Measurements from ENCODE around the gene FAIM2. TPM values are rescaled to one million over a fixed set of nuclear protein-coding genes. Genes with fewer than 3 reads are reported as not detected.

The FAIM2 gene
- total RNA-seq, 1 donor from 2014 or later, result not detected

- no peak for TF ChIP-seq CTCF (IDR thresholded peaks at IDR 0.05; ENCODE audit: insufficient read depth, low read length, poor library complexity, severe bottlenecking)
- no peaks in the 10 kb centered on the region for H3K36me3 ChIP-seq (ENCODE audit: control insufficient read depth, insufficient read depth, low read length)
- no peak overlapping the region for H3K4me3 ChIP-seq (ENCODE audit: low read depth, low read length)
- peaks cover 22% of the 10 kb centered on the region for H3K27me3 ChIP-seq (ENCODE audit: control insufficient read depth, insufficient read depth, low read length)
- DNase-seq (ENCODE audit: low read depth), result no peak
Measured at GRCh38 chr12:49894751-49895148, 8.9 kb downstream of the FAIM2 start.

- peak; percentile 58 for DNase-seq (ENCODE audit: low read depth)
- Histone ChIP-seq H3K4me3 (ENCODE audit: low read depth, low read length) (no peak overlapping the region), H3K36me3 (ENCODE audit: control insufficient read depth, insufficient read depth, low read length) (no peaks in the 10 kb centered on the region), H3K27me3 (ENCODE audit: control insufficient read depth, insufficient read depth, low read length) (peaks cover 20% of the 10 kb centered on the region)
- TF ChIP-seq CTCF (IDR thresholded peaks at IDR 0.05; ENCODE audit: insufficient read depth, low read length, poor library complexity, severe bottlenecking), result no peak
Measured at GRCh38 chr12:49893753-49894750, 9.6 kb downstream of the FAIM2 start.

DNA sequence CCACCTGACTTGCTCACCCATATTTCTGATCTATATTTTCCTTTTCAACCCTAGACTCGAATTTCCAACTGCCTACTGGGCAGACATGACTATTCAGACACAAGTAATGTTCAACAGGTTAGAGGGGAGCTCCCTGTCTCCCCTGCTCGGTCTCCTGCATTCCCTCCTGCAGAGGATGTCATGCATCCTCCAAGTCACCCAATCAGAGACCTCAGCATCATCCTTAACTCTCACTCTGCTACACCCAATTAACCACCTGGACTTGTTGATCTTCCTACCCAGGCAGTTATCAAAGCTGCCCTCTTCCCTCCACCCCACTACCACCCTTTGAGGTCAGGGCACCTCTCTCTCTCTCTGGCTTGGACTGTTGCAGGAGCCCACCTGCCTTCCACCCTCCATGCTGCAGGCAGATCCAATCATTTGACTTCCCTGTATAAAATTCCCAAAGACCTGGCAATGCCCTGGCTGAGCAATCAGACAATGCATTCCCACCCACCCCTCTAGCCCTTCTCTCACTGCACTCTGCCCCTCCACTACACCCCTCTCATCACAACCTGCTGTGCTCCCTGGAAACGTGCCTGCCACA is 10.9 kb downstream of the FAIM2 start:
- H3K27me3 ChIP-seq (ENCODE audit: control insufficient read depth, insufficient read depth, low read length), result peaks cover 21% of the 10 kb centered on the region
- TF ChIP-seq CTCF (IDR thresholded peaks at IDR 0.05; ENCODE audit: insufficient read depth, low read length, poor library complexity, severe bottlenecking), result no peak
- no peak overlapping the region for H3K4me3 ChIP-seq (ENCODE audit: low read depth, low read length)

DNA sequence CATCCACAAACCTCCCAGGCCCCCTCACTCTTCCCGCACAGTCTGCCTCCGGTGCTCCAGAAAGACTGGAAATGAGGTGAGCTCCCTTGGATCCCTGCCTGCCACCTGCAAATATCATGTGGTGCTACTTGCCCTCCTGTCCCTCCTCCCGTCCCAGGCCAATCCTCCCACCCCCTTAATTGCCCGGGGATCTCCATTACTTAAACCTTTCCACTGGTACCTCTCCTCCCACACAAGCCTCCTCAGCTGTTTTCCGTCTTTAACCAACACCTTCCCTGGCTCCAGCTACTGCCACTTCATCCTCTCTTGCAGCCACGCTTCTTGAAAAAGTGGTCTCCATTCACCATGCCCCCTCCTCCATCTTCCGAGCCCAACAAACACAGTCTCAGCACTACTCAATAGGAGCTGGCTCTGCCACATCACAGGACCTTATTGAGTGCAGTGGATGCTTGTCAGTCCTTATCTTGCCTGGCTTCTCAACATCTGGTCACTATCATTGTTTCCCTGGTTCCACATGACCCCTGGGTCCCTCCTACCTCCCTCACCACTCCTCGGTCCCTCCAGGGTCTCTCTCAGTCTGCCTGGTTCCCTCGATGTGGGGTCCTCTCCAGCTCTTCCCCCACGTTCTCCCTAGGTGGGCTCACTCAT is 11.5 kb downstream of the FAIM2 start:
- Histone ChIP-seq H3K27me3 (ENCODE audit: control insufficient read depth, insufficient read depth, low read length) (peaks cover 27% of the 10 kb centered on the region), H3K4me3 (ENCODE audit: low read depth, low read length) (no peak overlapping the region), H3K36me3 (ENCODE audit: control insufficient read depth, insufficient read depth, low read length) (no peaks in the 10 kb centered on the region)
- no peak for DNase-seq (ENCODE audit: low read depth)
- no peak for TF ChIP-seq CTCF (IDR thresholded peaks at IDR 0.05; ENCODE audit: insufficient read depth, low read length, poor library complexity, severe bottlenecking)

More for the DNA sequence above, 10.9 kb downstream of the FAIM2 start:
- no peaks in the 10 kb centered on the region for H3K36me3 ChIP-seq (ENCODE audit: control insufficient read depth, insufficient read depth, low read length)
- no peak for DNase-seq (ENCODE audit: low read depth)

GRCh38 chr12:49891476-49891875 is 12.2 kb downstream of the FAIM2 start:
- TF ChIP-seq CTCF (IDR thresholded peaks at IDR 0.05; ENCODE audit: insufficient read depth, low read length, poor library complexity, severe bottlenecking), result no peak
- no peak overlapping the region for H3K4me3 ChIP-seq (ENCODE audit: low read depth, low read length)
- DNase-seq (ENCODE audit: low read depth), result no peak
- no peaks in the 10 kb centered on the region for H3K36me3 ChIP-seq (ENCODE audit: control insufficient read depth, insufficient read depth, low read length)
- peaks cover 33% of the 10 kb centered on the region for H3K27me3 ChIP-seq (ENCODE audit: control insufficient read depth, insufficient read depth, low read length)

All from kidney epithelial cell (primary cell).